Neural progenitor cell (in vitro differentiated cells): ENCODE data around the gene CENPP.
A peak's percentile ranks its signal among the peaks of the same experiment; 100 is the strongest.

Source experiments
- CTCF ChIP-seq: fragments of 200-600 bp; sonication (generic); IDR thresholded peaks from 2 replicates; pipeline ENCODE4 v1.5.1; 2017; ENCODE audit warnings: antibody characterized with exemption, mild to moderate bottlenecking
- EZH2phosphoT487 ChIP-seq: fragments of 200-600 bp; sonication (generic); IDR thresholded peaks from 2 replicates; pipeline ENCODE4 v1.6.1; 2017; ENCODE audit warnings: antibody characterized with exemption

- peak; percentile 64 for TF ChIP-seq CTCF
- no peak for TF ChIP-seq EZH2phosphoT487
These were observed 176.1 kb downstream of the CENPP start for GRCh38 chr9:92501671-92502393.
